SH-SY5Y (cell line): ENCODE data around the gene UXS1.

Source experiments
- GATA2 ChIP-seq: IDR thresholded peaks from 2 replicates; pipeline ENCODE4 v1.6.1; 2011; ENCODE audit warnings: mild to moderate bottlenecking, low read depth, low read length
- GATA3 ChIP-seq: IDR thresholded peaks from 2 replicates; pipeline ENCODE4 v1.6.1; 2011; ENCODE audit warnings: low read depth, mild to moderate bottlenecking, low read length, moderate library complexity

DNA sequence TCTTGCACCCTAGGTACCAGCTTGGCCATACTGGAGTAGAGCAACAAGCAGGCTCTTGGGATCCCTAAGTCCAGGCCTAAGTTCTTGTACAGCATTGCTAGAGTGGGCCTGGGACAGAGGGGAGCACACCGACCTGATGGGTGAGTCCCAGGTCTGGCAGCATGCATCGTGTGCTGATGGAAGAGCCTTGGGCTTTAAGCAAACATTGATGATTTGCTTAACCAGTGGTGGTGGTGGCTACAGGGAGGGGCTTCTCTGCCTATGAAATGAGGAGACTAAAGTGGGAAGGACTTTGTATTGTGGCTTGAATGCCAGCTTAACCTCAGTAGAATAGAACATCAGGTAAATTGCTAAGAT, 39.2 kb upstream of the UXS1 start:
- TF ChIP-seq GATA2 (no peak), GATA3 (no peak)
